GM12878 (cell line): Measurements from ENCODE around the gene HES2. TPM values are rescaled to one million over a fixed set of nuclear protein-coding genes. Genes with fewer than 3 reads are reported as not detected.

Source experiments
- ATAC-seq: fragments of 200-7000 bp; cut with Tn5 transposase; 3 replicates; pipeline ENCODE4 v1.9.1; 2020; ENCODE audit warnings: mild to moderate bottlenecking, moderate library complexity
- BruUV-seq: library from RNA; stranded (reverse); fragments of 400-500 nt; replicated peaks from 2 replicates; lab custom pipeline; 2021; lab: Mats Ljungman, UMichigan
- CTCF ChIA-PET: fragments of 300-600 bp; sonication (Branson Sonifier 250); formaldehyde crosslinking; extraction: SDS; loops from one replicate; lab custom pipeline; 2021; ENCODE audit warnings: inconsistent platforms; lab: Yijun Ruan, JAX
- POLR2A ChIA-PET: fragments of 350-600 bp; formaldehyde crosslinking; extraction: SDS; loops from one replicate; lab custom pipeline; 2021; ENCODE audit warnings: inconsistent platforms; lab: Charles Lee
- RAD21 ChIA-PET: fragments of 300-600 bp; sonication (Branson Sonifier 250); formaldehyde crosslinking; loops from one replicate; lab custom pipeline; 2023; ENCODE audit warnings: antibody characterized with exemption; ENCODE audit not compliant: unreplicated experiment; lab: Charles Lee
- SMC1A ChIA-PET: fragments of 300-600 bp; sonication (Branson Sonifier 250); formaldehyde crosslinking; loops from one replicate; lab custom pipeline; 2023; ENCODE audit not compliant: unreplicated experiment, uncharacterized antibody; lab: Charles Lee
- DNase-seq: peaks from one replicate; pipeline ENCODE4 v3.0.0-alpha.2; 2011; ENCODE audit warnings: low read depth, low spot score
- FAIRE-seq: peaks from 3 replicates; lab custom pipeline; 2011; peaks lifted over from hg19 to GRCh38; lab: Jason Lieb, UNC
- H2AFZ ChIP-seq: 2 replicates; pipeline ENCODE4 v1.6.0; 2011; ENCODE audit warnings: low read depth, low read length, control low read depth; ENCODE audit not compliant: control insufficient read depth
- H3K27ac ChIP-seq: 2 replicates; pipeline ENCODE4 v1.5.1; 2011; ENCODE audit warnings: control low read depth; ENCODE audit not compliant: control insufficient read depth, insufficient read depth
- H3K27me3 ChIP-seq, 2 experiments: replicated peaks in 1 of 2; 2 replicates each; pipeline versions ENCODE4 v1.6.0 to v1.6.1; 2011; ENCODE audit warnings: low read length in 1 of 2; ENCODE audit not compliant: control insufficient read depth in 2 of 2, insufficient read depth in 2 of 2
- H3K36me3 ChIP-seq, 2 experiments: 2 replicates each; pipeline ENCODE4 v1.5.1; 2011; ENCODE audit warnings: low read length in 1 of 2; ENCODE audit not compliant: control insufficient read depth in 2 of 2, insufficient read depth in 2 of 2
- H3K4me1 ChIP-seq: 2 replicates; pipeline ENCODE4 v1.6.1; 2011; ENCODE audit warnings: mild to moderate bottlenecking, low read length, moderate library complexity, mixed read lengths; ENCODE audit not compliant: control insufficient read depth, insufficient read depth
- H3K4me2 ChIP-seq: 2 replicates; pipeline ENCODE4 v1.6.0; 2011; ENCODE audit warnings: control low read depth; ENCODE audit not compliant: control insufficient read depth, insufficient read depth
- H3K4me3 ChIP-seq: fragments of 200-600 bp; sonication (generic); 2 replicates; pipeline ENCODE4 v1.5.1; 2016
- H3K79me2 ChIP-seq: 2 replicates; pipeline ENCODE4 v1.6.0; 2011; ENCODE audit warnings: low read length; ENCODE audit not compliant: control insufficient read depth, insufficient read depth
- H3K9ac ChIP-seq: 2 replicates; pipeline ENCODE4 v1.8.0; 2011; ENCODE audit warnings: low read length, control low read depth, mixed read lengths; ENCODE audit not compliant: control insufficient read depth, insufficient read depth
- H3K9me3 ChIP-seq: replicated peaks from 3 replicates; pipeline ENCODE4 v1.5.1; 2011; ENCODE audit warnings: mild to moderate bottlenecking, low read length; ENCODE audit not compliant: control insufficient read depth, insufficient read depth
- H4K20me1 ChIP-seq: 2 replicates; pipeline ENCODE4 v1.6.0; 2011; ENCODE audit not compliant: control insufficient read depth, insufficient read depth
- CREM ChIP-seq: IDR thresholded peaks from 2 replicates; pipeline ENCODE4 v1.6.1; 2014; ENCODE audit warnings: antibody characterized with exemption, low read depth
- CUX1 ChIP-seq: IDR thresholded peaks from 2 replicates; pipeline ENCODE4 v1.6.1; 2012; ENCODE audit warnings: improper control_type of control experiment, low read depth, low read length; ENCODE audit not compliant: insufficient replicate concordance
- ETV6 ChIP-seq, 2 experiments: fragments of 450-650 bp in 1 of 2; IDR thresholded peaks in 1 of 2; conservative IDR thresholded peaks in 1 of 2; 2 replicates each; pipeline ENCODE4 v1.6.1; 2014; ENCODE audit warnings: antibody characterized with exemption in 1 of 2, borderline replicate concordance in 1 of 2, low read depth in 1 of 2, mild to moderate bottlenecking in 1 of 2, moderate library complexity in 1 of 2
- IRF4 ChIP-seq: IDR thresholded peaks from 2 replicates; pipeline ENCODE4 v1.6.1; 2011; ENCODE audit warnings: low read depth, low read length
- KDM1A ChIP-seq: fragments of 200-600 bp; sonication (generic); IDR thresholded peaks from 2 replicates; pipeline ENCODE4 v1.6.1; 2016; ENCODE audit warnings: borderline replicate concordance
- RELA ChIP-seq: fragments of 450-650 bp; IDR thresholded peaks from 2 replicates; pipeline ENCODE4 v1.8.0; 2014; ENCODE audit warnings: borderline replicate concordance; ENCODE audit not compliant: partially characterized antibody
- RUNX3 ChIP-seq: IDR thresholded peaks from 2 replicates; pipeline ENCODE4 v1.6.1; 2012; ENCODE audit warnings: low read length, inconsistent platforms
- SIX5 ChIP-seq: IDR thresholded peaks from 2 replicates; pipeline ENCODE4 v1.6.1; 2011; ENCODE audit warnings: mild to moderate bottlenecking, low read depth, low read length, moderate library complexity; ENCODE audit not compliant: severe bottlenecking
- SMARCA5 ChIP-seq: fragments of 450-650 bp; IDR thresholded peaks from 2 replicates; pipeline ENCODE4 v1.6.1; 2017; ENCODE audit warnings: mild to moderate bottlenecking
- SRF ChIP-seq, 2 experiments: IDR thresholded peaks; 2 replicates each; pipeline ENCODE4 v1.6.1; 2011; ENCODE audit warnings: low read depth in 2 of 2, low read length in 2 of 2, mild to moderate bottlenecking in 1 of 2, moderate library complexity in 1 of 2
- YY1 ChIP-seq: IDR thresholded peaks from 2 replicates; pipeline ENCODE4 v1.6.1; 2011; ENCODE audit warnings: low read depth, mild to moderate bottlenecking, low read length
- ZNF274 ChIP-seq: IDR thresholded peaks from one replicate; pipeline ENCODE4 v1.8.0; 2011; ENCODE audit not compliant: insufficient read length, insufficient read depth
- ZNF384 ChIP-seq: IDR thresholded peaks from 2 replicates; pipeline ENCODE4 v1.6.1; 2012; ENCODE audit warnings: low read depth, mild to moderate bottlenecking, low read length, improper control_type of control experiment, borderline replicate concordance
- WGBS: methylation state at CpG from one replicate; pipeline ENCODE4 v1.1.6; 2016; ENCODE audit warnings: low lambda C conversion rate; ENCODE audit not compliant: insufficient replicate concordance, insufficient coverage; ENCODE audit errors: missing lambda C conversion rate; 5-methylcytosine and 5-hydroxymethylcytosine counted together
- in situ Hi-C: fragments of 300-500 bp; cut with MboI; formaldehyde crosslinking; loops from 9 replicates; pipeline ENCODE4 v1.14.3; 2018; ENCODE audit warnings: mixed read lengths
- intact Hi-C: fragments of 100-400 bp; cut with micrococcal nuclease; formaldehyde crosslinking; loops from one replicate; pipeline ENCODE4 v1.14.2; 2022; ENCODE audit not compliant: unreplicated experiment
- polyA plus RNA-seq, 11 experiments: library from polyadenylated mRNA; depleted of rRNA in 4 of 11; unstranded in 6 of 11; stranded (reverse) in 5 of 11; fragments of >200 nt; fragmentation: Nextera tagmentation in 4 of 11; fragmentation: Illumina TruSeq in 1 of 11; extraction: Ambion mirVana in 4 of 11; extraction: Trizol in 1 of 11; gene quantifications; 1 replicate in 1 of 11; 2 replicates in 10 of 11; pipeline versions ENCODE4 v1.2.1 to v1.2.3, GENCODE V29; 2011 to 2016; ENCODE audit warnings: inconsistent platforms in 2 of 11, missing spikeins in 2 of 11, low read depth in 1 of 11
- total RNA-seq, 4 experiments: library from RNA; depleted of rRNA in 3 of 4; stranded (reverse); fragments of >200 nt in 3 of 4; fragmentation: Illumina TruSeq in 1 of 4; extraction: Trizol in 1 of 4; gene quantifications; 2 replicates each; pipeline versions ENCODE4 v1.2.1 to v1.2.3, GENCODE V29; 2013 to 2021

Gene HES2
- total and polyA plus RNA-seq, 10 of the 15 experiments (the other 5 are each of a cell fraction or from before 2014, with no cell fraction given) = 0.13 to 2.0 (median 0.26) TPM

- TF ChIP-seq SIX5 (no peak), IRF4 (no peak), YY1 (no peak), ZNF384 (no peak), RUNX3 (no peak)
Measured at GRCh38 chr1:6410248-6410893, 9.3 kb downstream of the HES2 start (continued).

DNA sequence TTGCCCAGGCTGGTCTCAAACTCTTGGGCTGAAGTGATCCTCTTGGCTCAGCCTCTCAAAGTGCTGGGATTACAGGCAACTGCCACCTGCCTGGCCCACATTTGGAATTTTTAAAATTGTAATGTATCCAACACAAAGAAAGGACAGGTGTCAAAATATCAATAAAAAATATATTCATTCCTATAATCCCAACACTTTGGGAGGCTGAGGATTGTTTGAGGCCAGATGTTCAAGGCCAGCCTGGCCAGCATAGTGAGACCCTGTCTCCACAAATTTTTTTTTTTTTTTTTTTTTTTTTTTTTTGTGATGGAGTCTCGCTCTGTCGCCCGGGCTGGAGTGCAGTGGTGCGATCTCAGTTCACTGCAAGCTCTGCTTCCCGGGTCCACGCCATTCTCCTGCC is 10.0 kb downstream of the HES2 start:
- POLR2A ChIA-PET = interaction anchor here (0.6 kb wide), 1 partner anchor 130 kb away, joined by 4 read pairs; no protein-coding TSS in a partner anchor
- CTCF ChIA-PET = interaction anchor here (0.7 to 21.2 kb wide), 5 partner anchors 25 to 62 kb away, joined by 3 to 276 read pairs (median 4); no protein-coding TSS in a partner anchor

More for the DNA sequence above, 10.0 kb downstream of the HES2 start:
- in situ Hi-C loops = no loop called here
- no peak for DNase-seq
- WGBS = 33% methylated on average over 2 of the region's 6 CpGs
- no peak overlapping the region for H3K4me2 ChIP-seq
- RAD21 ChIA-PET = interaction anchor here (1.0 kb wide), 1 partner anchor 48 kb away, joined by 3 read pairs; no protein-coding TSS in a partner anchor
- H3K36me3 ChIP-seq = no peaks in the 10 kb centered on the region
- H4K20me1 ChIP-seq = no peaks in the 10 kb centered on the region
- SMC1A ChIA-PET = interaction anchor here (1.4 kb wide), 1 partner anchor 29 kb away, joined by 6 read pairs; no protein-coding TSS in a partner anchor
- H3K9me3 ChIP-seq = no peaks in the 10 kb centered on the region
- FAIRE-seq = no peak
- peaks cover 6% of the 10 kb centered on the region for H3K4me1 ChIP-seq
- no peak overlapping the region for H3K9ac ChIP-seq
- no TSS peak for BruUV-seq
- no peak for ATAC-seq
- H2AFZ ChIP-seq = no peak overlapping the region
- H3K79me2 ChIP-seq = no peaks in the 10 kb centered on the region
- H3K27me3 ChIP-seq = no peaks in the 10 kb centered on the region
- H3K27ac ChIP-seq = no peak overlapping the region
- TF ChIP-seq KDM1A = no peak
- TF ChIP-seq RELA = no peak
- TF ChIP-seq ETV6 (conservative IDR thresholded peaks at IDR 0.05 in 1 of 2, IDR thresholded peaks at IDR 0.05 in 1 of 2; ENCODE audit: borderline replicate concordance in 1 of 2, low read depth in 1 of 2) = no peak
- TF ChIP-seq CUX1 = no peak
- no peak for TF ChIP-seq CREM
- no peak for TF ChIP-seq ZNF274
- no peak for TF ChIP-seq SRF (IDR thresholded peaks at IDR 0.05; ENCODE audit: low read depth in 2 of 2, low read length in 2 of 2)
- TF ChIP-seq SMARCA5 = no peak
- TF ChIP-seq, all 136 proteins: peak for 0
- no peak overlapping the region for H3K4me3 ChIP-seq
- intact Hi-C loops = no loop called here
